ENCODE results near the gene TCEANC2. TPM values are rescaled to one million over a fixed set of nuclear protein-coding genes. Genes with fewer than 3 reads are reported as not detected.

Gene TCEANC2
- total RNA-seq, 4 donors from 2014 or later: 2.6 to 9.5 (median 7.0) TPM

DNA sequence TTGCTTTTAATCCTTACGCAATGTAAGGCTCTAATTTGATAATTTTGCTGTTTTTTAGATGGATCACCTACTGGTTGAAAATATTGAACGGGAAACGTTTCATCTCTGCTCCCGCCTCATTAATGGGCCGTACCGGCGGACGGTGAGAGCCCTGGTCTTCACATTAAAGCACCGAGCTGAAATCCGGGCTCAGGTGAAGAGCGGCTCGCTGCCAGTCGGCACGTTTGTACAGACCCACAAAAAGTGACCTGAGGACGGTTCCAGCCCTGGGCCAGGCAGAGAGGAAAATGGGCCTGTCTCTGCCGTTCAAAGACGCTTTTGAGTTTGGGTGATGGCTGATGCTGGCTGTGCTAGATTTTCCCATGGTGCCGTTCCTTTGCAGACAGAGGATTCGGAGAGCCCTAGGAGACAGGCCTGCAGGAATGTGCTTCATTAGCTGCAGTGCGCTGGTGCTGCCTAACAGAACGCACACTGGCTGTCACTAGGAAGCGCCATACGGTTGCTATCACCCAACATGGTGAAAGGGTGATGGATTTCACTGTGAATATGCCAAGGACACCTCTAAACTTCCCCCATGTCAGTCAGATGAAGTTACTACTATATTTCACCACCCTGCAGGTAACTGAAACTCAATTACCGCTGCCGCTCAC lies 42.9 kb downstream of the TCEANC2 start:
- ATAC-seq: no peak
- no peak for DNase-seq
- Histone ChIP-seq H3K4me1 (no peaks in the 10 kb centered on the region), H3K9me3 (no peaks in the 10 kb centered on the region), H3K27me3 (no peaks in the 10 kb centered on the region), H3K27ac (peak overlapping the region in 1 of 4 donors; percentile 17), H3K36me3 (no peaks in the 10 kb centered on the region), H3K4me3 (no peak overlapping the region)
- in situ Hi-C loops (cut with MboI; ENCODE audit: low sequenced_read_pairs in 4 of 4) (no loop called here), intact Hi-C loops (cut with DNase I; ENCODE audit: low total_unique reads) (no loop called here)
- no peak for TF ChIP-seq POLR2A (IDR thresholded peaks at IDR 0.05)
- TF ChIP-seq, protein P1, sequence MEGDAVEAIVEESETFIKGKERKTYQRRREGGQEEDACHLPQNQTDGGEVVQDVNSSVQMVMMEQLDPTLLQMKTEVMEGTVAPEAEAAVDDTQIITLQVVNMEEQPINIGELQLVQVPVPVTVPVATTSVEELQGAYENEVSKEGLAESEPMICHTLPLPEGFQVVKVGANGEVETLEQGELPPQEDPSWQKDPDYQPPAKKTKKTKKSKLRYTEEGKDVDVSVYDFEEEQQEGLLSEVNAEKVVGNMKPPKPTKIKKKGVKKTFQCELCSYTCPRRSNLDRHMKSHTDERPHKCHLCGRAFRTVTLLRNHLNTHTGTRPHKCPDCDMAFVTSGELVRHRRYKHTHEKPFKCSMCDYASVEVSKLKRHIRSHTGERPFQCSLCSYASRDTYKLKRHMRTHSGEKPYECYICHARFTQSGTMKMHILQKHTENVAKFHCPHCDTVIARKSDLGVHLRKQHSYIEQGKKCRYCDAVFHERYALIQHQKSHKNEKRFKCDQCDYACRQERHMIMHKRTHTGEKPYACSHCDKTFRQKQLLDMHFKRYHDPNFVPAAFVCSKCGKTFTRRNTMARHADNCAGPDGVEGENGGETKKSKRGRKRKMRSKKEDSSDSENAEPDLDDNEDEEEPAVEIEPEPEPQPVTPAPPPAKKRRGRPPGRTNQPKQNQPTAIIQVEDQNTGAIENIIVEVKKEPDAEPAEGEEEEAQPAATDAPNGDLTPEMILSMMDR (IDR thresholded peaks at IDR 0.05 in 4 of 5, conservative IDR thresholded peaks at IDR 0.05 in 1 of 5): no peak

- no peaks in the 10 kb centered on the region for H3K9me3 ChIP-seq
- no peak overlapping the region for H3K4me3 ChIP-seq
- H3K27me3 ChIP-seq: no peaks in the 10 kb centered on the region
- H3K27ac ChIP-seq: no peak overlapping the region
- no peak for DNase-seq
- TF ChIP-seq, protein P1 (IDR thresholded peaks at IDR 0.05 in 4 of 5, conservative IDR thresholded peaks at IDR 0.05 in 1 of 5): no peak
- no peak for TF ChIP-seq POLR2A (IDR thresholded peaks at IDR 0.05)
- in situ Hi-C loops (cut with MboI; ENCODE audit: low sequenced_read_pairs in 4 of 4): no loop called here
- no peaks in the 10 kb centered on the region for H3K4me1 ChIP-seq
- ATAC-seq: no peak
- intact Hi-C loops (cut with DNase I; ENCODE audit: low total_unique reads): no loop called here
- H3K36me3 ChIP-seq: no peaks in the 10 kb centered on the region
Observed at GRCh38 chr1:54096877-54097240, 43.5 kb downstream of the TCEANC2 start.

- Histone ChIP-seq H3K4me3 (no peak overlapping the region), H3K9me3 (no peaks in the 10 kb centered on the region), H3K4me1 (no peaks in the 10 kb centered on the region), H3K36me3 (no peaks in the 10 kb centered on the region), H3K27ac (no peak overlapping the region), H3K27me3 (no peaks in the 10 kb centered on the region)
- ATAC-seq (no peak), DNase-seq (no peak)
- intact Hi-C loops (cut with DNase I; ENCODE audit: low total_unique reads) (no loop called here), in situ Hi-C loops (cut with MboI; ENCODE audit: low sequenced_read_pairs in 4 of 4) (no loop called here)
- TF ChIP-seq, protein P1 (IDR thresholded peaks at IDR 0.05 in 4 of 5, conservative IDR thresholded peaks at IDR 0.05 in 1 of 5): no peak
- TF ChIP-seq POLR2A (IDR thresholded peaks at IDR 0.05): no peak
Observed at GRCh38 chr1:54099061-54099610, 45.7 kb downstream of the TCEANC2 start.

- no peak overlapping the region for H3K4me3 ChIP-seq
- ATAC-seq (no peak), DNase-seq (no peak)
- H3K9me3 ChIP-seq: no peaks in the 10 kb centered on the region
- no peak overlapping the region for H3K27ac ChIP-seq
- H3K4me1 ChIP-seq: no peaks in the 10 kb centered on the region
- in situ Hi-C loops (cut with MboI; ENCODE audit: low sequenced_read_pairs in 4 of 4) (loop anchor here in 1 of 4 donors (25.0 kb wide), 1 partner anchor 712 kb away; the partner anchor contains the start of gene TTC22), intact Hi-C loops (cut with DNase I; ENCODE audit: low total_unique reads) (no loop called here)
- TF ChIP-seq, protein P1 (IDR thresholded peaks at IDR 0.05 in 4 of 5, conservative IDR thresholded peaks at IDR 0.05 in 1 of 5): no peak
- no peak for TF ChIP-seq POLR2A (IDR thresholded peaks at IDR 0.05)
- no peaks in the 10 kb centered on the region for H3K36me3 ChIP-seq
- H3K27me3 ChIP-seq: no peaks in the 10 kb centered on the region
Observed at GRCh38 chr1:54100500-54100899, 47.1 kb downstream of the TCEANC2 start.
